CD8-positive, alpha-beta memory T cell (primary cell): ENCODE data around the gene COG5. TPM values are rescaled to one million over a fixed set of nuclear protein-coding genes. Genes with fewer than 3 reads are reported as not detected.
A peak's percentile ranks its signal among the peaks of the same experiment; 100 is the strongest.

Experiments used
- CTCF ChIA-PET: fragments of 350-600 bp; sonication (Branson Sonifier 250); formaldehyde crosslinking; loops from one replicate; lab custom pipeline; 2021; ENCODE audit warnings: antibody characterized with exemption; lab: Charles Lee
- POLR2A ChIA-PET: fragments of 350-600 bp; sonication (Branson Sonifier 250); formaldehyde crosslinking; loops from one replicate; lab custom pipeline; 2021; ENCODE audit warnings: antibody characterized with exemption; lab: Charles Lee
- DNase-seq, 5 donors: peaks; one replicate each; pipeline versions ENCODE4 v3.0.0 to v3.0.0-alpha.2; 2020 to 2022; ENCODE audit warnings: mixed read lengths in 1 of 5
- H3K27ac ChIP-seq: one replicate; pipeline ENCODE4 v1.7.0; 2013; ENCODE audit warnings: low read depth, mild to moderate bottlenecking, low read length, moderate library complexity
- H3K27me3 ChIP-seq: 2 replicates; pipeline ENCODE4 v1.7.0; 2013; ENCODE audit warnings: low read length, mild to moderate bottlenecking; ENCODE audit not compliant: insufficient read depth, poor library complexity, severe bottlenecking
- H3K36me3 ChIP-seq: 2 replicates; pipeline ENCODE4 v1.7.0; 2013; ENCODE audit warnings: mild to moderate bottlenecking, low read length, moderate library complexity; ENCODE audit not compliant: insufficient read depth
- H3K4me1 ChIP-seq: 2 replicates; pipeline ENCODE4 v1.7.0; 2013; ENCODE audit warnings: mild to moderate bottlenecking, low read length, moderate library complexity; ENCODE audit not compliant: insufficient read depth
- H3K4me3 ChIP-seq: 2 replicates; pipeline ENCODE4 v1.7.0; 2013; ENCODE audit warnings: mild to moderate bottlenecking, low read length
- H3K9me3 ChIP-seq: 2 replicates; pipeline ENCODE4 v1.7.0; 2013; ENCODE audit warnings: mild to moderate bottlenecking, low read length
- H3K27ac Mint-ChIP-seq, 8 donors: one replicate each; pipeline ENCODE4 v1.8.0; 2020 to 2021; ENCODE audit warnings: mixed read lengths in 8 of 8, mild to moderate bottlenecking in 6 of 8, inconsistent platforms in 3 of 8, moderate library complexity in 3 of 8
- H3K27me3 Mint-ChIP-seq, 2 donors: one replicate each; pipeline ENCODE4 v1.8.0; 2020 to 2021; ENCODE audit warnings: mixed read lengths in 2 of 2, mild to moderate bottlenecking in 1 of 2, moderate library complexity in 1 of 2
- H3K36me3 Mint-ChIP-seq, 3 donors: one replicate each; pipeline ENCODE4 v1.8.0; 2020 to 2021; ENCODE audit warnings: mixed read lengths in 3 of 3, inconsistent platforms in 1 of 3, mild to moderate bottlenecking in 1 of 3
- H3K4me1 Mint-ChIP-seq, 3 donors: one replicate each; pipeline ENCODE4 v1.8.0; 2020 to 2021; ENCODE audit warnings: mixed read lengths in 3 of 3, inconsistent platforms in 1 of 3, mild to moderate bottlenecking in 1 of 3
- H3K4me3 Mint-ChIP-seq, 7 donors: one replicate each; pipeline ENCODE4 v1.8.0; 2020 to 2021; ENCODE audit warnings: mixed read lengths in 7 of 7, mild to moderate bottlenecking in 6 of 7, moderate library complexity in 4 of 7, inconsistent platforms in 2 of 7
- H3K9me3 Mint-ChIP-seq, 5 donors: one replicate each; pipeline ENCODE4 v1.8.0; 2020 to 2022; ENCODE audit warnings: mixed read lengths in 5 of 5, mild to moderate bottlenecking in 3 of 5, moderate library complexity in 2 of 5, inconsistent platforms in 1 of 5
- polyA plus RNA-seq: library from polyadenylated mRNA; unstranded; fragments of 300-500 nt; fragmentation: Illumina TruSeq; gene quantifications from one replicate; pipeline ENCODE4 v1.2.3, GENCODE V29; 2021
- total RNA-seq, 2 experiments: library from RNA; stranded (reverse); gene quantifications; one replicate each; pipeline ENCODE4 v1.2.3, GENCODE V29; 2021

The COG5 gene
- total and polyA plus RNA-seq, 3 experiments from 2014 or later: 29.2 to 39.4 (median 38.9) TPM

- no peaks in the 10 kb centered on the region for H3K9me3 ChIP-seq
- peaks cover 24% of the 10 kb centered on the region for H3K4me1 ChIP-seq
- peak overlapping the region; percentile 85 to 100 (median 97) for H3K4me3 Mint-ChIP-seq
- H3K27me3 Mint-ChIP-seq: peaks cover 13 to 14% of the 10 kb centered on the region in 2 donors
- H3K36me3 ChIP-seq: no peaks in the 10 kb centered on the region
- H3K27ac Mint-ChIP-seq: peak overlapping the region; percentile 96 to 100 (median 100)
- ChIA-PET CTCF (interaction anchor here (0.7 to 4.1 kb wide), 10 partner anchors 11 to 507 kb away, joined by 3 to 26 read pairs (median 4); partner anchors contain the start of gene CCDC71L), POLR2A (interaction anchor here (0.6 to 3.7 kb wide), 22 partner anchors 8 to 1401 kb away, joined by 3 to 40 read pairs (median 6); partner anchors contain the start of genes CBLL1, CCDC71L, COG5 and DLD)
- H3K27me3 ChIP-seq: no peaks in the 10 kb centered on the region
- peak overlapping the region; percentile 84 for H3K4me3 ChIP-seq
- peaks cover 35 to 51% (median 40%) of the 10 kb centered on the region in 3 donors for H3K4me1 Mint-ChIP-seq
- DNase-seq: peak in 2 of 5 donors; percentile 55 to 63
- H3K27ac ChIP-seq: peak overlapping the region; percentile 94
- peaks cover 0 to 29% (median 0%) of the 10 kb centered on the region in 3 donors for H3K36me3 Mint-ChIP-seq
- no peaks in the 10 kb centered on the region for H3K9me3 Mint-ChIP-seq
Observed at GRCh38 chr7:107167483-107168232, 396.1 kb downstream of the COG5 start.

- peak overlapping the region; percentile 84 for H3K4me3 ChIP-seq
- CTCF ChIA-PET: interaction anchor here (1.5 to 4.1 kb wide), 2 partner anchors 15 to 20 kb away, joined by 4 to 26 read pairs; no protein-coding TSS in a partner anchor
Observed at GRCh38 chr7:107166736-107167426, 396.8 kb downstream of the COG5 start.

GRCh38 chr7:107165341-107165740 lies 398.4 kb downstream of the COG5 start:
- DNase-seq: no peak
- H3K36me3 Mint-ChIP-seq: peaks cover 0 to 18% (median 0%) of the 10 kb centered on the region in 3 donors
- no peak overlapping the region for H3K27ac ChIP-seq
- H3K27me3 ChIP-seq: no peaks in the 10 kb centered on the region
- CTCF ChIA-PET: interaction anchor here (1.7 kb wide), 1 partner anchor 372 kb away, joined by 4 read pairs; no protein-coding TSS in a partner anchor
- POLR2A ChIA-PET: no interaction called here
- H3K4me3 ChIP-seq: no peak overlapping the region
- H3K4me1 Mint-ChIP-seq: peaks cover 20 to 32% (median 22%) of the 10 kb centered on the region in 3 donors
- H3K36me3 ChIP-seq: no peaks in the 10 kb centered on the region
- H3K27ac Mint-ChIP-seq: peak overlapping the region in 2 of 8 donors; percentile 21 to 38
- H3K9me3 Mint-ChIP-seq: no peaks in the 10 kb centered on the region
- no peaks in the 10 kb centered on the region for H3K9me3 ChIP-seq
- H3K4me3 Mint-ChIP-seq: peak overlapping the region in 1 of 7 donors; percentile 10
- H3K4me1 ChIP-seq: peaks cover 5% of the 10 kb centered on the region
- peaks cover 13 to 14% of the 10 kb centered on the region in 2 donors for H3K27me3 Mint-ChIP-seq

More at GRCh38 chr7:107166736-107167426, 396.8 kb downstream of the COG5 start:
- H3K36me3 ChIP-seq: no peaks in the 10 kb centered on the region
- Mint-ChIP-seq H3K4me3 (peak overlapping the region; percentile 85 to 100 (median 97)), H3K27ac (peak overlapping the region; percentile 96 to 100 (median 100)), H3K27me3 (peaks cover 13 to 14% of the 10 kb centered on the region in 2 donors), H3K4me1 (peaks cover 33 to 46% (median 34%) of the 10 kb centered on the region in 3 donors), H3K9me3 (no peaks in the 10 kb centered on the region), H3K36me3 (peaks cover 0 to 27% (median 0%) of the 10 kb centered on the region in 3 donors)
- DNase-seq: no peak
- peak overlapping the region; percentile 94 for H3K27ac ChIP-seq
- no peaks in the 10 kb centered on the region for H3K9me3 ChIP-seq
- H3K27me3 ChIP-seq: no peaks in the 10 kb centered on the region
- POLR2A ChIA-PET: interaction anchor here (0.6 to 3.7 kb wide), 8 partner anchors 14 to 507 kb away, joined by 3 to 40 read pairs (median 10); partner anchors contain the start of genes CCDC71L, COG5 and DUS4L
- peaks cover 16% of the 10 kb centered on the region for H3K4me1 ChIP-seq

- H3K9me3 Mint-ChIP-seq: no peaks in the 10 kb centered on the region
- peaks cover 12 to 13% of the 10 kb centered on the region in 2 donors for H3K27me3 Mint-ChIP-seq
- no peak overlapping the region for H3K4me3 ChIP-seq
- peaks cover 0 to 9% (median 0%) of the 10 kb centered on the region in 3 donors for H3K36me3 Mint-ChIP-seq
- peaks cover 14 to 25% (median 16%) of the 10 kb centered on the region in 3 donors for H3K4me1 Mint-ChIP-seq
- ChIA-PET POLR2A (interaction anchor here (0.6 kb wide), 1 partner anchor 399 kb away, joined by 3 read pairs; no protein-coding TSS in a partner anchor), CTCF (interaction anchor here (1.7 kb wide), 1 partner anchor 371 kb away, joined by 4 read pairs; no protein-coding TSS in a partner anchor)
- no peaks in the 10 kb centered on the region for H3K9me3 ChIP-seq
- no peaks in the 10 kb centered on the region for H3K27me3 ChIP-seq
- no peak overlapping the region for H3K4me3 Mint-ChIP-seq
- no peaks in the 10 kb centered on the region for H3K4me1 ChIP-seq
- no peak overlapping the region for H3K27ac Mint-ChIP-seq
- no peak overlapping the region for H3K27ac ChIP-seq
- no peak for DNase-seq
- no peaks in the 10 kb centered on the region for H3K36me3 ChIP-seq
Observed at GRCh38 chr7:107164092-107164491, 399.6 kb downstream of the COG5 start.

- no peaks in the 10 kb centered on the region for H3K4me1 ChIP-seq
- no peaks in the 10 kb centered on the region for H3K9me3 Mint-ChIP-seq
- ChIA-PET POLR2A (interaction anchor here (0.6 kb wide), 1 partner anchor 277 kb away, joined by 5 read pairs; no protein-coding TSS in a partner anchor), CTCF (interaction anchor here (0.7 kb wide), 1 partner anchor 11 kb away, joined by 3 read pairs; no protein-coding TSS in a partner anchor)
- peaks cover 5 to 16% (median 10%) of the 10 kb centered on the region in 3 donors for H3K4me1 Mint-ChIP-seq
- peaks cover 10 to 13% of the 10 kb centered on the region in 2 donors for H3K27me3 Mint-ChIP-seq
- no peaks in the 10 kb centered on the region for H3K9me3 ChIP-seq
- no peak overlapping the region for H3K4me3 Mint-ChIP-seq
- H3K4me3 ChIP-seq: no peak overlapping the region
- H3K27ac Mint-ChIP-seq: no peak overlapping the region
- H3K36me3 ChIP-seq: no peaks in the 10 kb centered on the region
- no peak for DNase-seq
- H3K27ac ChIP-seq: no peak overlapping the region
- no peaks in the 10 kb centered on the region for H3K27me3 ChIP-seq
- H3K36me3 Mint-ChIP-seq: no peaks in the 10 kb centered on the region
Observed at GRCh38 chr7:107162475-107162874, 401.2 kb downstream of the COG5 start.

- Histone ChIP-seq H3K9me3 (no peaks in the 10 kb centered on the region), H3K27me3 (no peaks in the 10 kb centered on the region), H3K36me3 (no peaks in the 10 kb centered on the region), H3K27ac (no peak overlapping the region), H3K4me3 (no peak overlapping the region), H3K4me1 (no peaks in the 10 kb centered on the region)
- Mint-ChIP-seq H3K36me3 (no peaks in the 10 kb centered on the region), H3K4me3 (no peak overlapping the region), H3K4me1 (peaks cover 0 to 5% (median under 1%) of the 10 kb centered on the region in 3 donors), H3K27me3 (peaks cover 10 to 13% of the 10 kb centered on the region in 2 donors), H3K9me3 (no peaks in the 10 kb centered on the region), H3K27ac (no peak overlapping the region)
- POLR2A ChIA-PET: interaction anchor here (0.6 kb wide), 1 partner anchor 10 kb away, joined by 6 read pairs; no protein-coding TSS in a partner anchor
- no peak for DNase-seq
- CTCF ChIA-PET: no interaction called here
Observed at GRCh38 chr7:107161415-107161814, 402.3 kb downstream of the COG5 start.

- Histone ChIP-seq H3K4me3 (no peak overlapping the region), H3K4me1 (no peaks in the 10 kb centered on the region), H3K9me3 (no peaks in the 10 kb centered on the region), H3K27ac (no peak overlapping the region), H3K27me3 (no peaks in the 10 kb centered on the region), H3K36me3 (no peaks in the 10 kb centered on the region)
- no peak for DNase-seq
- H3K9me3 Mint-ChIP-seq: no peaks in the 10 kb centered on the region
- H3K27ac Mint-ChIP-seq: no peak overlapping the region
- no peaks in the 10 kb centered on the region for H3K36me3 Mint-ChIP-seq
- no peaks in the 10 kb centered on the region for H3K4me1 Mint-ChIP-seq
- ChIA-PET POLR2A (interaction anchor here (1.0 kb wide), 1 partner anchor 8 kb away, joined by 3 read pairs; no protein-coding TSS in a partner anchor), CTCF (no interaction called here)
- H3K4me3 Mint-ChIP-seq: no peak overlapping the region
- H3K27me3 Mint-ChIP-seq: peaks cover 12% of the 10 kb centered on the region in 2 donors
Observed at GRCh38 chr7:107160389-107160788, 403.3 kb downstream of the COG5 start.
